Activated T-cell treated with anti-CD3 and anti-CD28 coated beads, Interleukin-2, amount 50 U/mL, for 1 hour (primary cell): ENCODE measurements around the gene QSOX1.

Experiments
- DNase-seq: peaks from one replicate; pipeline ENCODE4 v3.0.0-alpha.2; 2020

Gene QSOX1

DNA sequence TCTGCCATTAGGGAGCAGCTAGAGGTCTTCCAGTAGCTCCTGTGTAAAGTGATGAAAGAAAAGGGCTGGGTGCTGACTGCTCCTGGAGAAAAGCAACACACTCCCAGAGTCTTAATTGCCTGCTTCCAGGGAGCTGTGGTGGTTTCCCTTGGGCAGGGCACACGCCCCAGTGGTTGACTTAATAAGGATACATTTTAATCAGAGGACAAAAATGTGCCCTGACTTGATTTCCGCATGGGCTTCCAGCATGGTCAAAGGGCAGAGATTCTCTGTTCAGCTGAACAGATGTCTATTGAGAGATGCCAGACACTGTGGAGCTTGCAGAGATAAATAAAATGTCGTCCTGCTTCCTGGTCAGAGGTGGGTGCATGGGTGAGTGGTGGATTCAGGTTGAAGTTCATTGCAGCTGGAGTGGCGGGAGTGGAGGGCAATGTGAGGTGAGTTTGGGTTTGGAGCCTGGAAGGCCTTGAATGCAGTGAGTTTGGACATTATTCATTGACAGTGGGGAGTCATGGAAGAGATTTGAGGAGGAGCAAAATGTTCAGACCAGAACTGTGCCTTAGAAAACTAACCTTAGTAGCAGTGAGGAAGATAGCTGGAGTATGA, 16.0 kb downstream of the QSOX1 start:
- DNase-seq, result no peak

DNA sequence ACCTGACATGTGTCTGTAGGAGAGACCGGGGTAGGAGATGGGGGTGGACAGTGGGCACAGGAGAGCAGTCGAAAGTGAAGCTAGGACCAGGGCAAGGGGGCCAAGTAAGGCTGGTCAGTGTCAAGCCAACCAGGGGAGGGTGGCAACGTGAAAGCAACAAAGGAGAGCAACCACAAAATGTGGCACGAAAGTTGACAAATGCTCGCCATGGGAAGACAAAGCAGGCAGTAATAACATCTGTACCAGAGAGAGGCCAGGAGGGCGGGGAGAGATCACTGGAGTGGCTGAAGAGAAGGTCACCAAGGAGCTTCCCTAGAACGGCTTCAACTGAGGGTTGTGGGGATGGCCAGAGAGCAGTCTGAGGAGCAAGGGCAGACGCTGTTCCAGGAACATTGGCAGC, 17.0 kb downstream of the QSOX1 start:
- no peak for DNase-seq

DNA sequence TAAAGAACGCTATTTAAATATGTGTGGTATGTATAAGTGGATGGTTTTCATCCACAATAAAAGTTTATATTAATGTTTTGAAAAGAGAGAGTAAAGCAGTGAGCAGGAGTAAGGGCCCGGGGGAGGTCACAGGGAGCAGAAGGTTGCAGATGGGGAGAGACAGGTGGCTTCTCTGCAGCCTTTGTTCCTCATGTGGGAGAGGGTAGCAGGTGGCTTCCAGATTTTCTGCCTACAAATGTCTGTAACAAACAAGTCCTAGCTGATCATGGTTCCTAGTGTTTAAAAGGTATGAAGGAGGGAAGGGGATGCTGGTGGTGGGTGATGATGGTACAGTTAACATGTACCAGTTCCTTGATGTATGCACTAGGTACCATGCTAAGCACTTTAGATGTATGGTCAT, 18.8 kb downstream of the QSOX1 start:
- DNase-seq, result no peak

- DNase-seq, result no peak
Measured at GRCh38 chr1:180173952-180174351, 19.3 kb downstream of the QSOX1 start.

- DNase-seq, result no peak
Measured at GRCh38 chr1:180175291-180175690, 20.6 kb downstream of the QSOX1 start.

DNA sequence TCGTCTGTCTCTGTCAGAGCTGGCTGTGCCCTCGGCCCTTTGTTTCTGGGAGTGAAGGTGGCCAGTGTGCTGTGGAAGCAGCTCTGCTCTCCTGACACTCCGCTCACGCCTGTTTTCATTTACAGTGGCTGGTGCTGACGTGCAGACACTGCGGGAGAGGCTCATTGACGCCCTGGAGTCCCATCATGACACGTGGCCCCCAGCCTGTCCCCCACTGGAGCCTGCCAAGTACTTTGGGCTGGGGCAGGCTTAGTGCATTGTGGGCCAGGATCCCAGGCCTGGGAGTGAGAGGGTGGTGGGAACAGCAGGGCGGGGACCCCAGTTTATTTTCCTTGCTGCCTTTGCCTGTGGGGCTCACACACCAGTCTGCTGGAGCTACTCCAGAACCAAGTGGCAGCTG, 21.1 kb downstream of the QSOX1 start:
- no peak for DNase-seq

- no peak for DNase-seq
Measured at GRCh38 chr1:180176965-180177364, 22.3 kb downstream of the QSOX1 start.

GRCh38 chr1:180177931-180178330, 23.3 kb downstream of the QSOX1 start:
- DNase-seq, result no peak

GRCh38 chr1:180178511-180179161, 24.0 kb downstream of the QSOX1 start:
- DNase-seq, result peak; percentile 76

DNA sequence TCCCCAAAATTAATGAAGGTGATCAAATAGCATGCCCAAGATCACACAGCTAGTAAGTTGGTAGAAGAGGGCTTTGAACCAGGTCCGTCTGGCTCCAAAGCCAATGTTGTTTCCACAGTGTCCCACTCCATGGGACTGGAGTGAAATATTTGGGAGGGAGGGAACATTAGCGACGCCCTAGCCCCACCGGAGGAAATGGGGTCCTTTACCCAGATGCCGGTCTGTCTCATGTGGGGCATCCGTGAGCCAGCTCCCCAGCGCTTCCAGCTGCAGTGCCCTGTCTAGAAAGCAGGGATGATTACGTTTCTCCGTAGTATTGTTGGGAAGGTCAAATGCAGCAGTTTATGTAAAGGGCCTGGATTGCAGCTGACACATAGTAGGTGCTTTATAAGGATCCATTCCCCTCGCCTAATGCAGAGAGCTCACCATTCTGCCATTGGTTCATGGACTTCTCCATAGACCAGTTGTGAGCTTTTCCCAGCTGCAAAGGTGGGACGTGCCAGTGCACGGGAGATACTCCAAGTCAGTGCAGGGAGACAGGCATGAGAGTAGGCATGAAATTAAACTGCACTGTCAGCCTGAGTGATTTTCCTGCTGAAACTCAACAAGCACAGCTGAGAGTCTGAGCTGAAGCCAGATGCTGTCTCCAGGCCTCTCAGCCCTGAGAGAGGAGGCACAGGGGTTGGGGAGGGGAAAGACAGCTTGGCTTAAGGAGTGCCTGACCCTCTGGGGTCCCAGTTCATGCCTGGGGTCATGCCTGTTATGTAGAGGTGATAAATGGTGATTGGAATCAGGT, 24.7 kb downstream of the QSOX1 start:
- DNase-seq, result no peak

DNA sequence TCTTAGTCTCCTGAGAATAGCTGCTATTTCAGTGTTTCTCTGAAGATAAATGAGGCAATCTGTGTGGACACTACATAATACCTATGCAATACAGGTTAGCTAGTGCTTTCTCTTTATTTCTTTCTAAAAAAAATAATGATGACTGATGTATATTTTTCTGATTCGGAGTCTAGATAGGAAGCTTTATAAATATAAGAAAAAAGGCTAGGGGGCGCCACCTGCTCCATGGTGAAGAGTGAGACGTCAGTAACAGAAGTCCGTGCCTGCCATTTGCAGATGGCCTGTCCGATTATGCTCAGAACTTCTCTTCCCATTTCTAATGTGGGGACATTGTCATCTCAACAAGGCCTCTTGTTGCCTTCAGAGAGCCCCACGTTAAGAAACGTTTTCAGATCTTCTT, 26.4 kb downstream of the QSOX1 start:
- DNase-seq, result no peak

DNA sequence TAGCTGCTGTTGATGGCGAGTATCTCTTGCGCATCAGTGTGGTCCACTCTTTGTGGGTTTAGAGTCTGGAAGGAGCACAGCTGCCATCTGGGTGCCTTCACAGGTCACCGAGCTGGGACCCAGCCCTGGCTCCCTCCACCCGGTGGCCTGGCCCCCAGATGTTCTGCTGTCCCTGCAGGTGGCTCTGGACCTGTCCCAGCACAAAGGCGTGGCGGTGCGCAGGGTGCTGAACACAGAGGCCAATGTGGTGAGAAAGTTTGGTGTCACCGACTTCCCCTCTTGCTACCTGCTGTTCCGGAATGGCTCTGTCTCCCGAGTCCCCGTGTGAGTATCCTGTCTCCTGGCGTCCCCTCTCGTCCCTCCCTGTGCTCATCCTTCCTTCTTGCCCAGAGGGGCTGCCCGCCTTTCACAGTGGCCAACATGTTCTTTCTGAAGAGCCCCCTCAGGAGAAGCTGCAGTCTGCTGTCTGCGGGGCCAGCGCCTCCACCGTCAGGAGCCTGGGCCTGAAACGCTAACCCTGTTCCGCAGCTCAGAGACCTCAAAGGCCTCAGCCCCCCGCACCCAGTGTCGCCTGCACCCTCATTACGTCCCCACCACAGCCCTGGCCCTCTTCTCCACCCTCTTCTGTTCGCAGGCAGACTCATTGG, 27.4 kb downstream of the QSOX1 start:
- DNase-seq, result no peak

- no peak for DNase-seq
Measured at GRCh38 chr1:180182643-180183311, 28.1 kb downstream of the QSOX1 start.

- no peak for DNase-seq
Measured at GRCh38 chr1:180183426-180183825, 28.8 kb downstream of the QSOX1 start.

- no peak for DNase-seq
Measured at GRCh38 chr1:180184041-180184440, 29.4 kb downstream of the QSOX1 start.

DNA sequence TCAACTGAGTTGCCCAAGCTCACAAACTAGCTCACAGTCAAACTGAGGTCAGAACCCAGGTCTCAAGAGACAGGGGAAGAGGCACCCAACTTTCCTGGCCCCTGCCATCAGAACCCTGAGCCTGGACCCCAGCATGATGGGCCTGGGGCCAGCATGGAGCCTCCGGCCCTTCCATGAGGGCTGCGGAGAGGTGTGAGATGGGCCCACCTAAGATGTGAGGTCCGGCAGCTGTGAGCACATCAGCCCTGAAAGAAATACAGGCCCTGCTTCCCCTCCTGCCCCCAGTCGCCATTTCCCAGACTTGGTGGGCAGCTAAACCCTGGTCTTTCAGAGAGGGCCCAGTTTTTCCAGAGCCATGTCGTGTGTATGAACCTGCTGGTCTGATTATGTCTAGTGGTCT, 30.6 kb downstream of the QSOX1 start:
- DNase-seq, result no peak

- no peak for DNase-seq
Measured at GRCh38 chr1:180185971-180186645, 31.4 kb downstream of the QSOX1 start.

DNA sequence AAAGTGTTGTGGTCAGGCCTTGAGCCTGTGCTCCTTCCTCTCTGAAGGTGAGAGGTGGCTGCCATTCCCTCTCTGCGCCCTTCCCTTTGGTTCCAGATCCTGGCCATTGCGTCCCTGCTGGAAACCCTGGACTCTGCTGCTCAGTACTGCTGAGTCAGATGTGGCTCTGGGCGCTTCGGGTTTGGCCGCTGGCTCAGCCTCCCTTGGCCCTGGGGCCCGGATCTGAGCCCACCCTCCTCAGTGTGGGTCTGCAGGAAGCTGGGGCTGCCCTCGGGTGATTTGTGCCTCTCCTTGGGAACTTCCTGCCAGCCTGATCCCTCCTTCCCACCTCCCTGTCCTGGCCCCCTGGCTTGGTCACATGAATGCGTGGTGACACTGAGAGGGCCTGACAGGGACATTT, 32.2 kb downstream of the QSOX1 start:
- DNase-seq, result no peak

DNA sequence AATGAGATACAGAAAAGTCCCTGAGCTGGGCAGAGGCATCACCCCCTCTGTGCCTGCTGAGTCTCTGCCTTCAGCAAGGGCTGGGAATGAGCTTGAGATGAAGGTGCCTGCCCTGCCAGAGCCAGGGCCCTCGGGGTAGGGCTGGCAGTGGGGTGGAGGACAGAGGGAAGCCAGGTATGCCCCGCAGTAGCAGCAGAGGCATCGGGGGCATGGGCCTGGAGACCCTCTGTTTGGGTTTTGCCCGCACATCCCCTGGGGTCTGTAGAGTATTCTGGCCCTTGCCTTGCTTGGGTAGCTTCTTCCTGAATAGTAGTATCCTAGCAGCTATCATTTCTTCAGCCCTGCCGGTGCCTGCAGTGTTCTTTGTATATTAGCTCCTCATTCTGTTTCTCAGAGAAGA, 33.0 kb downstream of the QSOX1 start:
- no peak for DNase-seq

GRCh38 chr1:180188091-180188506, 33.4 kb downstream of the QSOX1 start:
- no peak for DNase-seq

DNA sequence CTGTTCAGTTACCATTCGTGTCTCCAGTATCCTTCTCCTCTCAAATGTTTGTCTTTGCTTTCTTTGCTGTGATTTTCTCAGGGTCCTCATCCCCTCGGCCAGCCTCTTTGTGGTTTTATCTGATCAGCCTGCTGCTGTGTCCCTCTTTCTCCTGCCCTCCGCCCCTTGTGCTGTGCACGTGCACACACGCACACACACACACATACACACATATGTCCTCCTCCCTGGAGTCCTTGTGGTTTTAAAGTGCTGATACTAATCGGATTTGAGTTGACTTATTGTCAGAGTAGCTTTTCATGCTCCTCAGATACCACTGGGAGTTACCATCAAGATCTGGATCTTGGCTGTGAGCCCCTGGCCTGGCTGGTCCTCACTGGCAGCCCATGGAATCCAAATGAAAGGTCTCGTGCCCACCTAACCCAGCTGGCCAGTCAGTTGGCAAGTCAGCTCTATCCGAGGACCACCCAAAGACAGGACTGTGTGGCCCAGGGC, 34.1 kb downstream of the QSOX1 start:
- DNase-seq, result no peak

- no peak for DNase-seq
Measured at GRCh38 chr1:180190091-180190490, 35.4 kb downstream of the QSOX1 start.
